ENCODE measurements around the gene NDUFA7. TPM values are rescaled to one million over a fixed set of nuclear protein-coding genes. Genes with fewer than 3 reads are reported as not detected.
"Not testable (repeated sequence)": the region's sequence is repeated elsewhere in the genome, so short reads cannot be mapped to it uniquely, and the experiment has no call there.

The NDUFA7 gene
- total RNA-seq, 1 donor from 2014 or later = 46.6 TPM

DNA sequence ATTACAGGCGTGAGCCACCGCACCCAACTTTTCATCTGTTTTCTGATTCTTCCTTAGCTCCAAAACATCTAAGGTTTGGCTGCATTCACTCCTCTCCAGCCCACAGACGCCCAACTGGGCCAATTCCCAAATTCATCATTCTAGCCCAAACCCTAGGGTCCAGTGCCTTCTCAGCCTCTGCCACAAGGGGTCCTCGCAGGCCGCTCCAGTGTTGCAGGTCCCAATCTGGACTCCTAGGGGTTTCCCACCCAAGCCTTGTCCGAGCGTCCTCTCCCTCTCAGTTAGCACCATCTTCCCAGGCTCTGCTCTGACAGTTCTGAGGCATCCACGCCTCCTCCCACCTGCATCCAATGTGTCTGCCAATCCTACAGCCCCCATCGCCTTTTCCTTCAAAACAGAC lies 29.8 kb downstream of the NDUFA7 start:
- intact Hi-C loops (cut with micrococcal nuclease) = not testable (repeated sequence)

DNA sequence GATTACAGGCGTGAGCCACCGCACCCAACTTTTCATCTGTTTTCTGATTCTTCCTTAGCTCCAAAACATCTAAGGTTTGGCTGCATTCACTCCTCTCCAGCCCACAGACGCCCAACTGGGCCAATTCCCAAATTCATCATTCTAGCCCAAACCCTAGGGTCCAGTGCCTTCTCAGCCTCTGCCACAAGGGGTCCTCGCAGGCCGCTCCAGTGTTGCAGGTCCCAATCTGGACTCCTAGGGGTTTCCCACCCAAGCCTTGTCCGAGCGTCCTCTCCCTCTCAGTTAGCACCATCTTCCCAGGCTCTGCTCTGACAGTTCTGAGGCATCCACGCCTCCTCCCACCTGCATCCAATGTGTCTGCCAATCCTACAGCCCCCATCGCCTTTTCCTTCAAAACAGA lies 44.7 kb downstream of the NDUFA7 start:
- intact Hi-C loops (cut with micrococcal nuclease) = not testable (repeated sequence)

DNA sequence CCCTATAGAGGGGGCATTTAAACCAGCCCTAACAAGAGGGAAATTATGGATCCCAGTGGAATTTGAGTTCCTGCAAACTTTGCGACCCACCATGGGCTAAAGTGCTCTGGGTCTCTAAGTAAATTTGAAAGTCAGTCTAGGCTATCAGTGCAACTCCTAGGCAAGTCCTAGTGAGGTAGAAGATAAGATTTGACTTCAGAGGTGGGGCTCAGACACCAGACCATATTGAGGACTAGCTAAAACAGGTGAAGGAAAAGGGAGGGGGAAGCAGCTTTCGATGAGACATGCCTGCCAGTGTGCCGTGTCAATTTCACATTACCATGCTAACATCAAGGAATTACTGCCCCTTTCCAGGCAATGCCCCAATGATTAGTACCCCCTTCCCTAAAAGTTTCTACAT lies 51.5 kb downstream of the NDUFA7 start:
- intact Hi-C loops (cut with micrococcal nuclease) = loop anchor here (5.0 kb wide), 4 partner anchors 38 to 327 kb away; partner anchors contain the start of genes CD320, NDUFA7, RAB11B and RPS28

DNA sequence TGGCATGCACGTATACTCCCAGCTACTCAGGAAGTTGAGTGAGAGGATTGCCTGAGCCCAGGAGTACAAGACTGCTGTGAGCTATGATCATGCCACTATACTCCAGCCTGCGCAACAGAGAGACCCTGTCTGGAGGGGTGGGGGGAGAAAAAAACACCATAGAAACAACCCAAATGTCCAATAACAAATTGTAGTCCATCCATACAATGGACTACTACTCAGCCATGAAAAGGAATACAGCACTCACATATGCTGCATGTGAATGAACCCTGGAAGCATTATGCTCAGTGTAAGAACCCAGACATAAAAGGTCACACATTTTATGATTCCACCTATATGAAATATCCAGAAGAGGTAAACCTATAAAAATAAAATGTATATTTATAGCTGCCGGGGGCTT lies 55.3 kb downstream of the NDUFA7 start:
- intact Hi-C loops (cut with micrococcal nuclease) = loop anchor here (5.0 kb wide), 4 partner anchors 41 to 324 kb away; partner anchors contain the start of genes CD320, NDUFA7, RAB11B and RPS28

GRCh38 chr19:8264248-8264647 lies 56.9 kb downstream of the NDUFA7 start:
- intact Hi-C loops (cut with micrococcal nuclease) = not testable (repeated sequence)

DNA sequence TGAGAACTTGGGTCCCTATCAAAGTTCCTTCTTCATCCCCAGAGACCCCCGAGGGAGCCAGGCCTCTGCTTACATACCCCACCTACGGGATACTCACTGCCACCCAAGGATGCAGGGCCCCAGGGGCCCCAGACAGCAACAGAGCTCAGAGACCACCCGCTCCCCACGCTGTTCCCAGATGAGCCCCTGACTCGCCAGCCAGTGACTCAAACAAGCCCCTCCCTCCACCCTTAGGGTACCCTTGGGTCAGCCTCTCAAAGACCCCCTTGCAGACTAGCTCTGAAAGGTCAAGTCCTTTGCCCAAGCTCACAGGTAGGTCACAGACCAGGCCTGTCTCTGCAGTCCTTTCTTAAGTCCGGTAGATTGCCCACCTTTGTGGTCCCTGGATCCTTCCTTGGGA lies 58.7 kb downstream of the NDUFA7 start:
- intact Hi-C loops (cut with micrococcal nuclease) = no loop called here

- intact Hi-C loops (cut with micrococcal nuclease) = no loop called here
Observed at GRCh38 chr19:8261881-8262280, 59.3 kb downstream of the NDUFA7 start.

- intact Hi-C loops (cut with micrococcal nuclease) = no loop called here
Observed at GRCh38 chr19:8261347-8261746, 59.8 kb downstream of the NDUFA7 start.

Other genes with a start within 250 kb of the NDUFA7 start
- gene FBN3, start 171.8 kb downstream of the NDUFA7 start, total RNA-seq = 0.02 TPM in 2 replicates
- 29.8 and 37.2 TPM in 2 replicates for gene CERS4, start 112.0 kb downstream of the NDUFA7 start, total RNA-seq
- 54.9 and 55.9 TPM in 2 replicates for gene CD320, start 13.0 kb downstream of the NDUFA7 start, total RNA-seq
- gene RPS28, start 121 bp upstream of the NDUFA7 start, total RNA-seq = 1,918 and 1,996 TPM in 2 replicates
- gene KANK3, start 21.9 kb upstream of the NDUFA7 start, total RNA-seq = 1.1 and 1.5 TPM in 2 replicates
- 0.68 and 0.74 TPM in 2 replicates for gene ANGPTL4, start 42.8 kb upstream of the NDUFA7 start, total RNA-seq
- 93.7 and 102 TPM in 2 replicates for gene RAB11B, start 69.0 kb upstream of the NDUFA7 start, total RNA-seq
- 19.0 and 23.9 TPM in 2 replicates for gene MARCHF2, start 91.9 kb upstream of the NDUFA7 start, total RNA-seq
- 280 and 289 TPM in 2 replicates for gene HNRNPM, start 123.6 kb upstream of the NDUFA7 start, total RNA-seq
- 1.2 and 1.7 TPM in 2 replicates for gene PRAM1, start 181.3 kb upstream of the NDUFA7 start, total RNA-seq
- gene ZNF414, start 192.8 kb upstream of the NDUFA7 start, total RNA-seq = 32.5 and 32.6 TPM in 2 replicates